Measurements from ENCODE around the gene KCNJ4.

- TF ChIP-seq, protein P1, sequence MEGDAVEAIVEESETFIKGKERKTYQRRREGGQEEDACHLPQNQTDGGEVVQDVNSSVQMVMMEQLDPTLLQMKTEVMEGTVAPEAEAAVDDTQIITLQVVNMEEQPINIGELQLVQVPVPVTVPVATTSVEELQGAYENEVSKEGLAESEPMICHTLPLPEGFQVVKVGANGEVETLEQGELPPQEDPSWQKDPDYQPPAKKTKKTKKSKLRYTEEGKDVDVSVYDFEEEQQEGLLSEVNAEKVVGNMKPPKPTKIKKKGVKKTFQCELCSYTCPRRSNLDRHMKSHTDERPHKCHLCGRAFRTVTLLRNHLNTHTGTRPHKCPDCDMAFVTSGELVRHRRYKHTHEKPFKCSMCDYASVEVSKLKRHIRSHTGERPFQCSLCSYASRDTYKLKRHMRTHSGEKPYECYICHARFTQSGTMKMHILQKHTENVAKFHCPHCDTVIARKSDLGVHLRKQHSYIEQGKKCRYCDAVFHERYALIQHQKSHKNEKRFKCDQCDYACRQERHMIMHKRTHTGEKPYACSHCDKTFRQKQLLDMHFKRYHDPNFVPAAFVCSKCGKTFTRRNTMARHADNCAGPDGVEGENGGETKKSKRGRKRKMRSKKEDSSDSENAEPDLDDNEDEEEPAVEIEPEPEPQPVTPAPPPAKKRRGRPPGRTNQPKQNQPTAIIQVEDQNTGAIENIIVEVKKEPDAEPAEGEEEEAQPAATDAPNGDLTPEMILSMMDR (conservative IDR thresholded peaks at IDR 0.05), result no peak
- TF ChIP-seq EZH2 (IDR thresholded peaks at IDR 0.05; ENCODE audit: low read depth), result no peak
Observed at GRCh38 chr22:38462960-38463784, 8.2 kb upstream of the KCNJ4 start.

Measured in PC-9 (cell line).